Parathyroid adenoma (tissue), 2 donors: ENCODE data around the gene GID8.
"Not testable (repeated sequence)": the region's sequence is repeated elsewhere in the genome, so short reads cannot be mapped to it uniquely, and the experiment has no call there.

Experiments used
- H2AFZ ChIP-seq: fragments of 300-600 bp; sonication (generic); one replicate; pipeline ENCODE4 v1.7.0; 2017; ENCODE audit warnings: antibody characterized with exemption, mild to moderate bottlenecking
- H3K27ac ChIP-seq: fragments of 300-600 bp; sonication (generic); one replicate; pipeline ENCODE4 v1.7.0; 2017
- H3K27me3 ChIP-seq: fragments of 300-600 bp; sonication (generic); one replicate; pipeline ENCODE4 v1.7.0; 2017; ENCODE audit warnings: low read length; ENCODE audit not compliant: control insufficient read depth, insufficient read depth
- H3K36me3 ChIP-seq: fragments of 300-600 bp; sonication (generic); one replicate; pipeline ENCODE4 v1.7.0; 2017; ENCODE audit warnings: low read length; ENCODE audit not compliant: control insufficient read depth, insufficient read depth
- H3K4me1 ChIP-seq: fragments of 300-600 bp; sonication (generic); one replicate; pipeline ENCODE4 v1.7.0; 2017; ENCODE audit warnings: control low read depth
- H3K4me2 ChIP-seq: fragments of 300-600 bp; sonication (generic); one replicate; pipeline ENCODE4 v1.7.0; 2017; ENCODE audit warnings: low read length
- H3K4me3 ChIP-seq: fragments of 300-600 bp; sonication (generic); one replicate; pipeline ENCODE4 v1.7.0; 2017; ENCODE audit warnings: low read depth, low read length
- H3K79me2 ChIP-seq: fragments of 300-600 bp; sonication (generic); one replicate; pipeline ENCODE4 v1.7.0; 2017; ENCODE audit warnings: control low read depth
- H3K9ac ChIP-seq: fragments of 300-600 bp; sonication (generic); one replicate; pipeline ENCODE4 v1.7.0; 2017; ENCODE audit warnings: mild to moderate bottlenecking
- H3K9me3 ChIP-seq: fragments of 300-600 bp; sonication (generic); one replicate; pipeline ENCODE4 v1.7.0; 2017; ENCODE audit warnings: low read length; ENCODE audit not compliant: control insufficient read depth
- TF ChIP-seq, protein P1 (sequence below): fragments of 300-600 bp; sonication (generic); IDR thresholded peaks from one replicate; pipeline ENCODE4 v1.7.0; 2017; ENCODE audit warnings: antibody characterized with exemption, mild to moderate bottlenecking
- donor health status: primary hyperparathyroidism.

The GID8 gene

DNA sequence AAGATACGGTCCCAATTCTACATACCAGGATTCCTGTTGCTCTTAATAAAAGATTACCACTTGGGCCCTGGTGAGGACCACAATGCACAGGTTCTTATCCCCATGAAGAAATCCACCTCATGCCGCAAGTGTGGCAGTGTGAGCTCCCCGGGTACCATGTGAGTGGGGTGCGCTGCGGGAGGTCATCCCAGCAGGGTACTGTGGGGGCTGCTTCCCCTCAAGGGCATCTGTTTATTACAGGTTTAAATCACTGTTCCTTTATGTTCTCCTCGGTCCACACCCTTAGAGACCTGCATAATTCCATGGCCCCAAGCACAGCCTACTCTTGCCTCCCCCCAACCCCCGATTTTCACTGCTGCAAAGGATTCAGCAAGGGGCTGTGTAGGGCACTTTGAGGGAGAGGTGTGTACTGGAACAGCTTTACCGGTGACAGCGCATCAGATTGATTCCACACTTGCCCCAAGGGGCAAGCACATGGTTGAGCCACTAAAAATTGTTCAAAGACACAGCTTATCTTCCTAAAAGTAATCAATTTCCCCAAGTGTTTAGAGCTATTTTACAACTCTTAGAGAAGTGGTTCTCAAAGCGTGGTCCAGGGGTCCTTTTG lies 17.8 kb upstream of the GID8 start:
- no peak overlapping the region for H3K27ac ChIP-seq
- TF ChIP-seq, protein P1, sequence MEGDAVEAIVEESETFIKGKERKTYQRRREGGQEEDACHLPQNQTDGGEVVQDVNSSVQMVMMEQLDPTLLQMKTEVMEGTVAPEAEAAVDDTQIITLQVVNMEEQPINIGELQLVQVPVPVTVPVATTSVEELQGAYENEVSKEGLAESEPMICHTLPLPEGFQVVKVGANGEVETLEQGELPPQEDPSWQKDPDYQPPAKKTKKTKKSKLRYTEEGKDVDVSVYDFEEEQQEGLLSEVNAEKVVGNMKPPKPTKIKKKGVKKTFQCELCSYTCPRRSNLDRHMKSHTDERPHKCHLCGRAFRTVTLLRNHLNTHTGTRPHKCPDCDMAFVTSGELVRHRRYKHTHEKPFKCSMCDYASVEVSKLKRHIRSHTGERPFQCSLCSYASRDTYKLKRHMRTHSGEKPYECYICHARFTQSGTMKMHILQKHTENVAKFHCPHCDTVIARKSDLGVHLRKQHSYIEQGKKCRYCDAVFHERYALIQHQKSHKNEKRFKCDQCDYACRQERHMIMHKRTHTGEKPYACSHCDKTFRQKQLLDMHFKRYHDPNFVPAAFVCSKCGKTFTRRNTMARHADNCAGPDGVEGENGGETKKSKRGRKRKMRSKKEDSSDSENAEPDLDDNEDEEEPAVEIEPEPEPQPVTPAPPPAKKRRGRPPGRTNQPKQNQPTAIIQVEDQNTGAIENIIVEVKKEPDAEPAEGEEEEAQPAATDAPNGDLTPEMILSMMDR: no peak

DNA sequence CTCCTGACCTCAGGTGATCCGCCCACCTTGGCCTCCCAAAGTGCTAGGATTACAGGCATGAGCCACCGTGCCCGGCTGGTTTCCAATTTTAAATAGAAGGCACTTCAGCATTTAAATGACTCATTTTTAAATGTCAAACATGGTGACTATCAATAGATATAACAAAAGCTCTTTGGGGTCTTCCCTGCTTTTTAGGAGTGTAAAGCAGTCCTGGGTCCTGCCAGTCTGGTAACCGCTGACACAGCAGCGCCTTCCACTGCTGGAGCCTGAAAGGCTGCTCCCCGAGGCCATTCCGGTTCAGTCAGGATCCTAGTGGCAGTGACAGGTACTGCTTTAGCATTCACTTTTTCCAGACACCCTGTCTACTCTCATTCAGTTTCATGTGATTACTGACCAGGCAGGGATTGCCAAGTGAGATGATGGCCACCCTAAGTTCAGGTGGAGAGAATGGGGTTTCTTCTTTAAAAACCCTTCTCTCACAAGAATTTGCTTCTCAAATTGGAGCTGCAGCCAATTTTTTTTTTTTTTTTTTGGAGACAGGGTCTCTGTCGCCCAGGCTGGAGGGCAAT lies 16.7 kb upstream of the GID8 start:
- Histone ChIP-seq H3K9ac (no peak overlapping the region), H3K4me3 (no peak overlapping the region), H3K27me3 (no peaks in the 10 kb centered on the region), H3K79me2 (peaks cover 84% of the 10 kb centered on the region), H3K27ac (no peak overlapping the region), H2AFZ (no peak overlapping the region), H3K4me2 (no peak overlapping the region), H3K9me3 (no peaks in the 10 kb centered on the region), H3K4me1 (peaks cover 27% of the 10 kb centered on the region), H3K36me3 (no peaks in the 10 kb centered on the region)
- TF ChIP-seq, protein P1: peak; percentile 49

More for the DNA sequence above, 17.8 kb upstream of the GID8 start:
- Histone ChIP-seq H3K4me1 (peaks cover 27% of the 10 kb centered on the region), H3K9me3 (no peaks in the 10 kb centered on the region), H3K9ac (no peak overlapping the region), H3K36me3 (no peaks in the 10 kb centered on the region), H3K27me3 (no peaks in the 10 kb centered on the region), H3K4me2 (no peak overlapping the region), H2AFZ (no peak overlapping the region), H3K4me3 (no peak overlapping the region), H3K79me2 (peaks cover 93% of the 10 kb centered on the region)

DNA sequence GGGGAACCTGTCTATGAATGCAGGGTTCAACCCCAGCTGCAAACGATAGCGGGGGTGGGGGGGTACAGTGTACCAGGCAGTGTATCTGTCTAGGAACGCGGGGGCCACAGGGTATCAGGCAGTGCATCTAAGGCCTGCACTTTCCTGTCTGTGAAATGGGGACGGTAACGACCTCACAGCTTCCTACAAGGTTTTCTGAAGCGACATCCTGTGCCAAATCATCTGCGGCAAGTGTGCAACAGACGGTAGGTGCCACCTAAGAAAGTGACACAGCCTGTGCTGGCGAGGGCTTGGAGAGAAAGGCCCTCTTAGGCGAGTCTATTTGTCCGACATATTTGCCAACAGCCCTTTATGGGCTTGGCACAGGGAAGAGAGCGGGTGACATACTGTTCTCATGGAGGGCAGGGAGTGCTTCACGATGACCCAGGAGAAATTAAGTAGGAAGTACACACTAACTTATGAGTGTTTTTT lies 15.5 kb upstream of the GID8 start:
- Histone ChIP-seq H3K4me3 (no peak overlapping the region), H3K9me3 (no peaks in the 10 kb centered on the region), H3K4me1 (peaks cover 31% of the 10 kb centered on the region), H3K36me3 (no peaks in the 10 kb centered on the region), H3K27ac (no peak overlapping the region), H3K27me3 (no peaks in the 10 kb centered on the region), H2AFZ (no peak overlapping the region), H3K9ac (no peak overlapping the region), H3K4me2 (peak overlapping the region; percentile 6), H3K79me2 (peaks cover 83% of the 10 kb centered on the region)
- TF ChIP-seq, protein P1: no peak

DNA sequence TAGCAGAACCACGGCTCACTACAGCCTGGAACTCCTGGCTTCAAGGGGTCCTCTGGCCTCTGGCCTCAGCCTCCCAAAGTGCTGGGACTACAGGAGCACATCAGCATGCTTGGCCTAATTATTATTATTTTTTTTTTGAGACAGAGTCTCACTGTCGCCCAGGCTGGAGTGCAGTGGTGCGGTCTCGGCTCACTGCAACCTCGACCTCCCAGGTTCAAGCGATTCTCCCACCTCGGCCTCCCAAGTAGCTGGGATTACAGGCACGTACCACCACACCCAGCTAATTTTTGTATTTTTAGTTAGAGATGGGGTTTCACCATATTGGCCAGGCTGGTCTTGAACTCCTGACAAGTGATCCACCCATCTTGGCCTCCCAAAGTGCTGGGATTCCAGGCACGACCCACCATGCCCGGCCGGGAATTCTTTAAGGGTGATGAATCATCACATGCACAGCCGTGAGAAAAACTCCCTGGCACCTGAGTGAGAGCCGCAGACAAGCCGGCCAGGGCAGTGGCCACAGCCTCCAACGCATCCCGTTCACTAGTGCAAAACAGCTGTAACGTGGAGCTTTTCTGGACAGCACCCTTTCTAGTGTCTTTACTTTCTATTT lies 14.8 kb upstream of the GID8 start:
- H3K9me3 ChIP-seq, H3K36me3 ChIP-seq, H3K4me2 ChIP-seq, H3K27me3 ChIP-seq, H2AFZ ChIP-seq, H3K4me3 ChIP-seq, H3K9ac ChIP-seq, H3K27ac ChIP-seq: not testable (repeated sequence)
- peaks cover 83% of the 10 kb centered on the region for H3K79me2 ChIP-seq
- H3K4me1 ChIP-seq: peaks cover 31% of the 10 kb centered on the region

DNA sequence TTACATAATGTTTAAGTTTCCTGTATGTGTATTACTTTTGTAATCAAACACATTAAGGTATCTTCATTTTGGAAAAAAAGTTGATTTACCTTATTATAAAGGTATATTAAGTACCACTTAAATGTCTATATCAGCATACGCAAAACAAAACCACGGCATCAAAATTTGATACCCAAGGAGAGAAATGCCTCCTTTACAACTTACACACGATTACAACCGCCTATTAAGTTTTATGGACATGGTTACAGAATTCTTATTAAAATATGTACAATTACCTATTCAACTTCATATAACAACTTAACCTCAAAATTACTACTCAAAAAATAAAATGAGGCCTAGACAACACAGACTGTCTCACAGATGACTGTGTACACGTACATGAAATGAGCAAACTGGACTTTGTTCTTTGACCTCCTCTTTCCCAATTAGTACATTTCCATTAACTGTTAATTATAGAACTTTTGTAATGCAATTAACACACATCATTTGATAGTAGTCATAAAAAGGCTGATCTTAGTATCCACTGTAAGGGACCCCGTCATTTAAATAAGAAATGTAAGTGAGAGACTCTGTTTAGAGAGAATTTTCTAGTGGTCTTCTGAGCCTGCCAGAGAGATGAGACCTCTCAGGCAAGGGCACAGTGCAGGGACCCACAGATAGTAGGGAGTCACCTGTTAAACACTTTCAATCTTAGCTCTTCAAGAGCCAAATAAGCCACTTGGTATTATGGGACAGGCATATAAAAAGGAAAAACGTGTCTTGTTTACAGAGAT lies 14.1 kb upstream of the GID8 start:
- Histone ChIP-seq H3K79me2 (peaks cover 81% of the 10 kb centered on the region), H3K27ac (peak overlapping the region; percentile 22), H3K36me3 (no peaks in the 10 kb centered on the region), H3K4me1 (peaks cover 30% of the 10 kb centered on the region), H3K27me3 (no peaks in the 10 kb centered on the region), H2AFZ (no peak overlapping the region), H3K9ac (no peak overlapping the region), H3K9me3 (no peaks in the 10 kb centered on the region), H3K4me3 (peak overlapping the region; percentile 89), H3K4me2 (peak overlapping the region; percentile 79)
- TF ChIP-seq, protein P1: no peak
